HepG2 (cell line): Measurements from ENCODE around the gene SHTN1. TPM values are rescaled to one million over a fixed set of nuclear protein-coding genes. Genes with fewer than 3 reads are reported as not detected.
A peak's percentile ranks its signal among the peaks of the same experiment; 100 is the strongest.

Source experiments
- BHLHE40 ChIP-seq: IDR thresholded peaks from 2 replicates; pipeline ENCODE4 v1.6.1; 2011; ENCODE audit warnings: low read length, improper control_type of control experiment
- CAMTA2 ChIP-seq: sonication (generic); formaldehyde crosslinking; IDR thresholded peaks from 2 replicates; pipeline ENCODE4 v1.4.0; 2020; ENCODE audit warnings: mild to moderate bottlenecking, missing genetic modification reagents, borderline replicate concordance
- CEBPZ ChIP-seq: IDR thresholded peaks from 2 replicates; pipeline ENCODE4 v1.6.1; 2012; ENCODE audit warnings: low read length, improper control_type of control experiment
- CENPBD1 ChIP-seq: sonication (generic); formaldehyde crosslinking; IDR thresholded peaks from 2 replicates; pipeline ENCODE4 v1.8.0; 2022; ENCODE audit warnings: missing genetic modification reagents, low read depth, mild to moderate bottlenecking, borderline replicate concordance
- ELK4 ChIP-seq: sonication (generic); formaldehyde crosslinking; IDR thresholded peaks from 2 replicates; pipeline ENCODE4 v1.9.0; 2021; ENCODE audit warnings: missing genetic modification reagents, borderline replicate concordance
- FOXO1 ChIP-seq: sonication (generic); formaldehyde crosslinking; IDR thresholded peaks from 2 replicates; pipeline ENCODE4 v1.4.0; 2020; ENCODE audit warnings: missing genetic modification reagents
- HIVEP1 ChIP-seq: sonication (generic); formaldehyde crosslinking; IDR thresholded peaks from 2 replicates; pipeline ENCODE4 v1.4.0; 2020; ENCODE audit warnings: mild to moderate bottlenecking, missing genetic modification reagents
- MAFF ChIP-seq: IDR thresholded peaks from 2 replicates; pipeline ENCODE4 v1.6.1; 2011; ENCODE audit warnings: low read depth, low read length, improper control_type of control experiment
- MXD4 ChIP-seq: IDR thresholded peaks from 2 replicates; pipeline ENCODE4 v1.6.1; 2016; ENCODE audit warnings: mild to moderate bottlenecking, missing biosample characterization, missing genetic modification reagents
- NFKBIZ ChIP-seq: IDR thresholded peaks from 2 replicates; pipeline ENCODE4 v1.6.1; 2018; ENCODE audit warnings: missing genetic modification reagents, missing compliant biosample characterization
- PAF1 ChIP-seq: IDR thresholded peaks from 2 replicates; pipeline ENCODE4 v1.6.1; 2016; ENCODE audit warnings: missing genetic modification reagents, missing compliant biosample characterization
- RBM22 ChIP-seq: fragments of 200-400 bp; formaldehyde crosslinking; optimal IDR thresholded peaks from 2 replicates; pipeline ENCODE3; 2017; ENCODE audit warnings: mild to moderate bottlenecking, low read length, moderate library complexity
- RFX1 ChIP-seq: fragments of 450-650 bp; IDR thresholded peaks from 2 replicates; pipeline ENCODE4 v1.6.1; 2017
- RFX3 ChIP-seq: IDR thresholded peaks from 2 replicates; pipeline ENCODE4 v1.6.1; 2016; ENCODE audit warnings: missing biosample characterization, missing genetic modification reagents
- RFX5 ChIP-seq: IDR thresholded peaks from 2 replicates; pipeline ENCODE4 v1.6.1; 2011; ENCODE audit warnings: low read depth, low read length, improper control_type of control experiment
- RFXANK ChIP-seq: IDR thresholded peaks from 2 replicates; pipeline ENCODE4 v1.6.1; 2016
- SIN3B ChIP-seq: fragments of 150-350 bp; IDR thresholded peaks from 2 replicates; pipeline ENCODE4 v1.6.1; 2014; ENCODE audit warnings: low read length
- SP2 ChIP-seq: sonication (generic); formaldehyde crosslinking; IDR thresholded peaks from 2 replicates; pipeline ENCODE4 v1.5.1; 2020; ENCODE audit warnings: mild to moderate bottlenecking, missing genetic modification reagents
- TCF7L2 ChIP-seq: IDR thresholded peaks from 2 replicates; pipeline ENCODE4 v1.6.1; 2011; ENCODE audit warnings: mild to moderate bottlenecking, low read depth, low read length, moderate library complexity
- TIGD3 ChIP-seq: sonication (generic); formaldehyde crosslinking; IDR thresholded peaks from 2 replicates; pipeline ENCODE4 v1.5.1; 2020; ENCODE audit warnings: mild to moderate bottlenecking, missing genetic modification reagents, borderline replicate concordance
- ZNF282 ChIP-seq: fragments of 450-650 bp; IDR thresholded peaks from 2 replicates; pipeline ENCODE4 v1.6.1; 2018; ENCODE audit not compliant: partially characterized antibody
- ZNF710 ChIP-seq: sonication (generic); formaldehyde crosslinking; IDR thresholded peaks from 2 replicates; pipeline ENCODE4 v1.5.0; 2020; ENCODE audit warnings: mild to moderate bottlenecking, missing genetic modification reagents, borderline replicate concordance
- ZNF816 ChIP-seq: sonication (generic); formaldehyde crosslinking; IDR thresholded peaks from 2 replicates; pipeline ENCODE4 v1.8.0; 2022; ENCODE audit warnings: missing genetic modification reagents, mild to moderate bottlenecking, borderline replicate concordance
- ZNF883 ChIP-seq: sonication (generic); formaldehyde crosslinking; IDR thresholded peaks from 2 replicates; pipeline ENCODE4 v1.5.1; 2020; ENCODE audit warnings: mild to moderate bottlenecking, missing genetic modification reagents; ENCODE audit errors: not compliant biosample characterization
- polyA plus RNA-seq, 8 experiments: library from polyadenylated mRNA; depleted of rRNA in 3 of 8; stranded (reverse) in 7 of 8; unstranded in 1 of 8; fragments of >200 nt; fragmentation: Illumina TruSeq in 4 of 8; extraction: Trizol in 4 of 8; gene quantifications; 2 replicates each; pipeline versions ENCODE4 v1.2.1 to v1.2.3, GENCODE V29; 2011 to 2016; ENCODE audit warnings: low read depth in 4 of 8, missing spikeins in 1 of 8, mixed read lengths in 1 of 8; ENCODE audit not compliant: insufficient read depth in 1 of 8
- total RNA-seq, 5 experiments: library from RNA; depleted of rRNA; stranded (reverse); fragments of >200 nt; fragmentation: Illumina TruSeq; extraction: Trizol; gene quantifications; 2 replicates each; pipeline ENCODE4 v1.2.3, GENCODE V29; 2016; ENCODE audit warnings: low read depth in 1 of 5

The SHTN1 gene
- total and polyA plus RNA-seq, 2 of the 13 experiments (the other 11 are each of a cell fraction or from before 2014, with no cell fraction given) = 11.3 to 15.6 TPM

GRCh38 chr10:117005026-117005526 is at the start of gene SHTN1 (continued):
- TF ChIP-seq CEBPZ = no peak
- no peak for TF ChIP-seq SP2 (CRISPR knock-in tag)
- TF ChIP-seq RBM22 = no peak
- no peak for TF ChIP-seq HIVEP1 (CRISPR knock-in tag)
- TF ChIP-seq ZNF816 (CRISPR knock-in tag) = no peak
- TF ChIP-seq ELK4 = no peak
- TF ChIP-seq RFX3 = no peak
- peak; percentile 73; the same call in 1 of the 2 replicates for TF ChIP-seq BHLHE40
- no peak for TF ChIP-seq TIGD3 (CRISPR knock-in tag)
- no peak for TF ChIP-seq MAFF
- TF ChIP-seq ZNF883 (CRISPR knock-in tag) = no peak
- TF ChIP-seq TCF7L2 = no peak
- no peak for TF ChIP-seq RFX5
- TF ChIP-seq MXD4 = no peak
- no peak for TF ChIP-seq RFXANK (CRISPR knock-in tag)
- no peak for TF ChIP-seq RFX1
- no peak for TF ChIP-seq SIN3B
- 0 out of 2 replicates have a peak, but pooled peaks have one; percentile 49 for TF ChIP-seq CAMTA2 (CRISPR knock-in tag)
- no peak for TF ChIP-seq NFKBIZ
- no peak for TF ChIP-seq PAF1 (CRISPR knock-in tag)
- TF ChIP-seq CENPBD1 (CRISPR knock-in tag) = no peak
- TF ChIP-seq FOXO1 (CRISPR knock-in tag) = no peak
- TF ChIP-seq ZNF710 (CRISPR knock-in tag) = 0 out of 2 replicates have a peak, but pooled peaks have one; percentile 13
- no peak for TF ChIP-seq ZNF282
